Endometrium (tissue), 2 donors: ENCODE measurements around the gene ARHGEF40.

Source experiments
- FAIRE-seq: peaks from 2 replicates; lab custom pipeline; 2012; peaks lifted over from hg19 to GRCh38; lab: Jason Lieb, UNC
- donor health status: control.
- donor health status: control.

ARHGEF40 gene

GRCh38 chr14:21098892-21099595 is 28.9 kb downstream of the ARHGEF40 start:
- no peak for FAIRE-seq

DNA sequence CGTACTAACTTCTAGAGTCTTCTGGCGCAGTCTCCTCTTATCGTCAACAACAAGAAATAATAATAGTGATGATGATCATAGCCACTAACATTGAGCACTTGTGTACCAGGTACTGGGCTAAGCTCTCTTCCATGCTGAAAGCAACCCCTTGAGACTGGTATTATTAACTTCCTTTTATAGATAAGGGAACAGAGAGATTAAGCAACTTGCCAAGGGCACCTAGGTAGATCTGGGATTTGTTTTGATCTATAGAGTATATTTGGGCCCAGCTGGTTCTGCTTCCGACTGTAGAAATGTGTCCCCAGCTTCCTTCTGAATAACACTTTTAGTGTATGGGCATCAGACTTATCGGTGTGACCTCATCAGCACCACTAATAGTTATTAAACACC is 29.5 kb downstream of the ARHGEF40 start:
- FAIRE-seq = no peak

DNA sequence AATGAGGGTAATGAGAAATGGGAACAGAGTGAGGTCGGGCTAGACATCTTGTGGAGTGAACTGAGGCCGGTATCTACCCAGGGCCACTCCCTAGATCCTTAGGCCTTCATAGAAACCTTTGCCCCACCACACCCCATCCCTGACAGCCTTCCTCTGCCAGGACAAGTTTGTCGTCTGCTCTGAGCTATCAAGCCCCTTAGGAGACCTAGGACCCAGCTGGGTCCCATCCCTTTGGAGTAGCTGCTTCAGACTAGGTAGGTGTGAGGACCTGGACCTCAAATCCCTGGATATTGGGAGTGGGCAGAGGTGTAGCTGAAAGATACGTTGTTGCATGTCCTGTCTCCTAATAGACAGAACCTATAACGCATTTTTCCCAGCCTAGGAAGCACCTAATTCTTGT is 30.8 kb downstream of the ARHGEF40 start, which contains the start of gene TMEM253:
TSS of gene TMEM253 (plus strand) at position 136 of the 400 bp plus-strand sequence. CDS start 278 bp downstream, outside the sequence.
- FAIRE-seq = no peak

DNA sequence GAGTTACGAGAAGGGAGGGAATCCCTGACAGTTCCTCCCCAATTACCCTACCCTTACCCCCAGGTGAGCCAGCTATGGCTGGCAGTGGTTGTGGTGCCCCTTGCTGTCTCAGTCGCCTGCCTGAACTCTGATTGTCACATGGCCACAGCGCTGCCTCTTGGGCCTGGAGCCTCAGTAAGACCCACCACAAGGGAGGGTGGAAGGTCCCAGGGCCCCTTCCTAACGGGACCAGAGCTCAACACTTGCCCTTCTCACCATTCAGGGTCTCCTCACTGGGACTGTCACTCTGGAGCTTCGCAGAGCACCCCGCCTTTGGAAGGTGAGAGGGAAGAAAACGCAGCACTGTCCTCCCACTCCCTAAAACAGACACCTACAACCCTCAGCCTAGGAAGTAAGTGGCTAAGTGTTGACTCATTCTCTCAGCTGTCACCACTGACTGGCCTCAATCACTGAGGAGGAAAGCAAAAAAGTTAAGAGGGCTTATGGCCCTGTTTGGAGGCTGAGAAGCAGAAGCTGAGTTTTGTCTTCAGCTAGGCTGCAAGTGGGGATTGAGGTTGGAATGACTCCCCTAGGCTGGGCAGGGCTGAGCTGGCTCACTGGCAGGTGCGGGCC is 31.8 kb downstream of the ARHGEF40 start:
- no peak for FAIRE-seq

DNA sequence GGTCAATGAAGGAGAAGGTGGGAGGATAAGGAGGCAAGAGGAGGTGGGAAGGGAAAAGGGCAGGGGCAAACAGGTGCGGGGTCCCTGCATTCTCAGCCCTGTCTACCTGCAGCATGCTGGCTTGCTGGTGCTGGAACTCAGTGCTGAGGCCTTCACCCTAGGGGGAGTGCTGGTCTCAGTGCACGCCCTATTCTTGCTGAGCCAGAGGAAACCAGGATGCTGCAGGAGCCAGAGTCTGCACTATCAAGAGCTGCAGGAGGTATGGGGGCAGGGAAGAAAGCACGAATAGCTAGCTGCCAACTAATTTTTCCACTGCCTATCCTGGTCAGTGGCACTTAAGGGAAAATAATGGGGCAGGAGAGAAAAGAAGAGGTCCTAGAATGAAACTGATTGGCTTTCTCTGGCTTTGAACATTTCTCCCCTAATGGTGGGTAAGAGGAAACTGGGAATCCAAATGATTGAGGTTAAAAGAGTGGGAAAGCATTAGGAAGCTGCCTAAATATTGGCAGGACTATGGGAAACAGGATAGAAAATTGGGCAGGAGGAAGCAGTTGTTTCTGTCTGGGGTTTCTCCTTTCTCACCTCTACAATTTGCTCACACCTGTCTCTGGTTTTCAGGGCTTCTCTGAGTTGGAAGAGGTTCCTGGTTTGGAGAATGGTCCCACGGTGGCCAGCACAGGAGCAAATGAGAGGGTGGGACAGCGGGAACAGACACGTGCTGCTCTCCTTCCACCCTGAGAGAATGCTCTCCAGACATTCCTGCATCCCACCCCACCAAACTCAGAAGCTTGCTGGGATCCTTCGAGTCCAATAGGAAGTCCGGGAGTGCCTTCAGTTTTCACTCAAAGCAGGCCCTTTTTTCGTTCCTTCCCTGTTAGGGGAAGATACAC is 32.7 kb downstream of the ARHGEF40 start:
- no peak for FAIRE-seq

DNA sequence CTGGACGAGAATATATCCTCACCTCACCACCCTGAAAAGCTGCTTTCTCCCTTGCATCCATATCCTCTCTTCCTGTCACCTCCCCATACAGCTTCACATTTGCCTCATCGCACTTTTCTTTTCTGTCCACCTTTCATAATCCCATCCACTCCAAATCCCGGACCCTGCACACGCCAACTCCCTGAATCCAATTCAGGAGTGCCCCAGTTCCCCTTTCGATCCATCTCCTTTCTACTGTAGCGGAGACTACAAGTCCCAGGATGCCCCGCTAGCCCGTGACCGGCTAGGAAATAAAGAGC is 33.3 kb downstream of the ARHGEF40 start:
- no peak for FAIRE-seq

- FAIRE-seq = no peak
These were observed 33.8 kb downstream of the ARHGEF40 start for GRCh38 chr14:21103710-21104447.

- no peak for FAIRE-seq
These were observed 34.5 kb downstream of the ARHGEF40 start for GRCh38 chr14:21104448-21105060.

- no peak for FAIRE-seq
These were observed 35.0 kb downstream of the ARHGEF40 start for GRCh38 chr14:21105095-21105494.

- no peak for FAIRE-seq
These were observed 36.0 kb downstream of the ARHGEF40 start for GRCh38 chr14:21106176-21106497.

DNA sequence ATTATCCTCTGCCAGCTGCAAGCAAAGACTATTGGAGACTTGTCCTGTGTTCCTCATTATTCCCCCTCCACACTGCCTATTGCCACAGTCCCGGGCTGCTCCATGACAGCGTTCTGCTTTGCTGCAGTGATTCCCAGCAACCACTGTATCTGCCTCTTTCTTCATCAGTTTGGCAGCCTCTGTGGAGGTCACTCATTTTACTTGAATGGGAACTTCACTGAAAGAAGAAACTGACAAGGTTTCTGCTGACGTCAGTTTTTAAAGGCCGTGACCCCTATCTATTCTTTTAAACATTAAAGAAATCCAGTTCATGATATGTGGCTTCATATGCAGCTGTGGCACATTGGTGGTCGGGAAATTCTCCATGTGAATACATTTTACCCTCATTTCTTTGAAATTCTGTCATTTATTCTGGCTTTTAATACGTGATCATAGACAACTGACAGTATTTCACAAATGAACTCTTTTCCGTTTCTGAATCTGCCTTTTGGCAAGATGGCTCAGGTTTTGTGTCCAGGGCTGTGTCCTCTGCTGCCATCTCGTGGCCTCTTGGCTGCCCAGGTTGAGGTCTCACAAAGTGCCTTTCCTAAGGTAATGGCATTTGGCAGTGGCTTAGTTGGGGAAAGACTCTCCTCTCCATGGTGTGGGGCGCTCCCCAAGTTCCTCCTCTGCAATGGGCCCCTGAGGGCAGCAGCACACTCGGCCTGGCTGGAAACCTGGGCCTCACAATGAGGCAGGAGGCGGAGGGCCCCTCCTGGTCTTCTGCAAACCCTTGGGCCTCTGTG is 36.6 kb downstream of the ARHGEF40 start:
- no peak for FAIRE-seq

DNA sequence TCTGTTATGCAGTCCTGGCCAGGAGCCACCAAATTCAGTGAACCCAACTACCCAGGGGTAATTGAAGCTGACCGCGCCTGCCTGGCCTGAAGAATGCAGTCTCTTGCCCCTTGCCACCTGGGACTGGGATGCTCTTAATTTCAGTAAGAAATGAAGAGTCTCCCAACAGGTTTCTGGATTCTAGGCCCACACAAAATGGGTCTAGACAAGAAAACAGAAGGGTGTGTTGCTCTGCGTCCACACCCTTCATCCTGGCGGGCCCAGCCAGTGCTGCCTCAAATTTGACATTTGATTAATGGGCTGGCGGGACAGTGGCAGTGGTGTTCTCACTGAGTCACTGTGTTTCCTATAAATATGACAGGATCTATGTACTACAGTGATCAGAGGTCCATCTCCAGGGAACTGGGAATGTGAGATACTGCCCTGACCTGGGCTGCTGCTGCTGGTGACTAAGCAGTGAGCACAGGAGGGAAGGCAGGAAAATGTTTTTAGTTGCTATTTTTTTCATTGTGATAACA is 37.2 kb downstream of the ARHGEF40 start:
- no peak for FAIRE-seq

- FAIRE-seq = no peak
These were observed 38.7 kb downstream of the ARHGEF40 start for GRCh38 chr14:21108791-21109190.

DNA sequence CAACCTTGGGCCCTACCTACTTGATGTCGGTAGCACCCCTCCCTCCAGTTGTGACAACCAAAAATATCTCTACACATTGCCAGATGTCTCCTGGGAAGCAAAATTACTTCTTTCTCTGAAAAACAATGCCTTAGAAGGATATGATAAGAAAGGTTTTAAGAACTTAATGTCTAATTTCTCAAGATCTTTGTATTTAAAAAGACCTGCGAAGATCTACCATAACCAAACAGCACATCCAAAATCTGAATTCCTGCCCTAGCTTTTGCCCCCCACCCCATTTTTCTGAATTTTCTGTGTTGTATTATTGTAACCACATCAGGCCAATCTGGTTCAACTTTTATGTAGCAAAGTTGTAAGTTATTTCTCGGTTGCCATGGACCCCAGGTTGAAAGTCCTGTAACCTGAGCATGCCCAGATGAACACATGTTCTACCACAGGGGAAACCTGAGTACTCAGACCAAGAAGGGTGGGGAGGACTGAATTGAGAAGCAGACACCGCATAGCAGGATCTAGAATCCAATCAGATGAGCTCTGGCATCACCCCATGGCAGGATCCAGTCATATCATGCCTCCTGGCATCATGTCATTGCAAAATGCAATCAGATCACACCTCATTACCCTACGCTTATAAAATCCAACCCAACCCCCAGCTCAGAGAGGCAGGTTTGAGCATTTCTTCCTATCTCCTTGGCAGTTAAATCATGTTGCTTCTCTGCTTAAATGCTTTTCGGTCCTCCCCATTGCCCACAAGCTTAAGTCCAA is 39.5 kb downstream of the ARHGEF40 start:
- no peak for FAIRE-seq

DNA sequence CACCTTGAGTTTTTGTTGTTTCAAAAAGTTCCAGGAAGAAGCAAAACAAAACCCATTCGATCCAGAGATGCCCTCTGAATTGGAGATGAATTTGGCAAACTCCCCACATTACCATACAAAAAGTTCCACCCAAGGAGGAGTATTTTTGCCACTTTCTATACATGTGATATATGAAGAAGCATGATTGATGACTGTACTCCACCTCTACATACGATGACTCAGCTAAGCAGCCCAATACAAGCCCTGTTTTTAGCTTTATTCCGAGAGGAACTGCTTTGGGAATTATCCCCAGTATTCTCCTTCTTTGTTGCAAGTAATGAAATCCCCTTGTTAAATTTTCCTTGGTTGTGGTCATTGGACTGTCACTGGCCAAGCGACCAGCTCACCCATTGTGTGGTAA is 42.2 kb downstream of the ARHGEF40 start:
- FAIRE-seq = no peak

DNA sequence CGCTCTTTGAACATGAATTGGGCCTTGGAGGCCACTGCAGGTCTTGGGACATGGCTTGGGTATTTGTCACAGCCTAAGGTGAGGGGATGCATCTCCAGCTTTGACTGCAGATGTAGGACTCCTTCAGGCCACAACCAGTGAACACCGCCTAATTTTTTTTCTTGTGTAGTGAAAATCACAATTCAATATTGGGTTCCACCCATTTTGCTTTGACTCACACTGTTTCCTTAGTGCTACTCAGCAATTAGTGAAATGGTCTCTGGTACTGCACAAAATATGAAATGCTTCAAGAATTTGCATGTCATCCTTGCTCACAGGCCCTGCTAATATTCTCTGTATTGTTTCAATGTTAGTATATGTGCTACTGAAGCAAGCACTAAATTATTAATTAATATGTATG is 43.3 kb downstream of the ARHGEF40 start:
- no peak for FAIRE-seq

DNA sequence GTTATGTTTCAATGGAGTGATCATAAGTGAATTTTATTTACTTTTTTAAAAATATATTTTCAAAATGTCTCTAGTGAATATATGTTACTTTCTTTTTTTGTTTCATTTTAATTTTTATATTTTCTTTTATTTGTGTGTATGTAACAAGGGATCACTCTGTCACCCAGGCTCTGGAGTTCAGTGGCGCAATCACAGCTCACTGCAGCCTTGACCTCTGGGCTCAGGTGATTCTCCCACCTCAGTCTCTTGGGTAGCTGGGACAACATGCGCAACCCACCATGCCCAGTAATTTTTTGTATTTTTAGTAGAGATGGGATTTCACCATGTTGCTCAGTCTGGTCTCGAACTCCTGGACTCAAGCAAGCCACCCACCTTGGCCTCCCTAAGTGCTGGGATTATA is 48.8 kb downstream of the ARHGEF40 start:
- FAIRE-seq = no peak

DNA sequence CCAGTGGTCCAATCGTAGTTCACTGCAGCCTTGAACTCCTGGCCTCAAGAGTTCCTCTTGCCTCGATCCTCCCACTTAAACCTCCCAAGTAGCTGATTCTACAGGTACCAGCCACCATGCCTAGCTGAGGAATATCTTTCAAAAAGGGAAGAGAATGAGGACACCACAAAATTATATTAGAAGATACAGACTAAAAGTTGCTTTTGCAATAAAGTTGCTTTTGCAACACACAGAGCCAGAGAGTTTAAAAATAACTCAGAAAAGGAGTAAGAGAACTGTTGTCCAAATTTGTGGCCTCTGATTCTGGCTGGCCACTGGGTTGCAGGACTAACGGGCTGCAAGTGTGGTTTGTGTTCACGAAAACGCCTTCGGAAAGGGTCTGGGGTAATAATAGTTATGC is 50.6 kb downstream of the ARHGEF40 start:
- no peak for FAIRE-seq

GRCh38 chr14:21121122-21121521 is 51.0 kb downstream of the ARHGEF40 start:
- no peak for FAIRE-seq

DNA sequence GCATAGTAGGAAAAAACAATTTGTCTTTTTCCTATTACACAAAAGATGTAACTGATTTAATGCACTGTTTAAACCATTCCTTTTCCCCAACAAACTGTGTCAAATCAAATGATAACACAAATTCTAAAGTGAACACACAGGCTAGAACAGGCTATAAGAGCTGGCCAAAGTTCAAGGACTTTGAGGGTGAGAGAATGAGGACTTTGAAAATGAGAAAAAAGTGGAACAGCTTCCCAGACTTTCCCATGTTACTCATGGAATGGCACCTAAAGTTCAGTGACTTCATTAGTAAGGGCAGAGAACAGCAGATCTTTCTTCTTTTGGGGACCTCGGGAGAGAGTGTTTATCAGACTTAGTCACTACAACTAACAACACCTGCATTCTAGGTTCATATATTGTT is 53.3 kb downstream of the ARHGEF40 start:
- no peak for FAIRE-seq
